Activated CD8-positive, alpha-beta memory T cell treated with anti-CD3 and anti-CD28 coated beads for 4 hours (primary cell): ENCODE results near the gene DOCK8.

Experiments
- DNase-seq, 2 donors: peaks; one replicate each; pipeline ENCODE4 v3.0.0-alpha.2; 2020; ENCODE audit warnings: low read depth in 2 of 2

DOCK8 gene

DNA sequence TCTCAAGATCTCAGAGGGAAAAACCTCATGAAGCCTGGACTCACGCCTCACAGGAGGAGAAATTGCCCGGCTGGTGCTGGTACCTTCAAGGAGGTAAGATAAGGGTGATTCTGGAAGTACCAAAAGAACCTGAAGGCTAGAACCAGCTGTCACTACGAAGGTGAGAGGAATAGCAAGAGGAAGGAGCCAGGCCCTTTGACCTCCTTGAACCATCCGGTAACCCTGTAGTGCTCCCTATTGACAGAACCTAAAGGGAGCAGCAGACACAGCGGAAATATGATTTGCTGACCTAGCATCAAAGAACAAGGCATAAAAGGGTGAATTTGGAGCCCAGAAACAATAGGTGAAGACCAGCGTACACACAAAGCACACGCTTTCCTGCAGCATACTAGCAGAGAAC lies 92.2 kb downstream of the DOCK8 start:
- DNase-seq = peak; percentile 15 to 21

DNA sequence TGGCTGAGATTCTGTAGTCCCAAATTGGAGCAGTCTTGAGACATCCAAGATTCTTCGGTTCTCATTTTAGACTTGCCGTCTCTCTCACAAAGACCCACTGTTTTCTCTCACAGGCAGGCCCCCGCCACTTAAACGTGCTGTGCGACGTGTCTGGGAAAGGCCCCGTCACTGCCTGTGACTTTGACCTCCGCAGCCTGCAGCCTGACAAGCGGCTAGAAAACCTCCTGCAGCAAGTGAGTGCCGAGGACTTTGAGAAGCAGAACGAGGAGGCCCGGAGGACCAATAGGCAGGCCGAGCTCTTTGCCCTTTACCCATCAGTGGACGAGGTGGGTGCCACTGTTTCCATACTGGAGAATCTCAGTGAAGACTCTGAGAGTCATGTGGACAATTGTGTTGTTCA lies 97.2 kb downstream of the DOCK8 start:
- DNase-seq = no peak

DNA sequence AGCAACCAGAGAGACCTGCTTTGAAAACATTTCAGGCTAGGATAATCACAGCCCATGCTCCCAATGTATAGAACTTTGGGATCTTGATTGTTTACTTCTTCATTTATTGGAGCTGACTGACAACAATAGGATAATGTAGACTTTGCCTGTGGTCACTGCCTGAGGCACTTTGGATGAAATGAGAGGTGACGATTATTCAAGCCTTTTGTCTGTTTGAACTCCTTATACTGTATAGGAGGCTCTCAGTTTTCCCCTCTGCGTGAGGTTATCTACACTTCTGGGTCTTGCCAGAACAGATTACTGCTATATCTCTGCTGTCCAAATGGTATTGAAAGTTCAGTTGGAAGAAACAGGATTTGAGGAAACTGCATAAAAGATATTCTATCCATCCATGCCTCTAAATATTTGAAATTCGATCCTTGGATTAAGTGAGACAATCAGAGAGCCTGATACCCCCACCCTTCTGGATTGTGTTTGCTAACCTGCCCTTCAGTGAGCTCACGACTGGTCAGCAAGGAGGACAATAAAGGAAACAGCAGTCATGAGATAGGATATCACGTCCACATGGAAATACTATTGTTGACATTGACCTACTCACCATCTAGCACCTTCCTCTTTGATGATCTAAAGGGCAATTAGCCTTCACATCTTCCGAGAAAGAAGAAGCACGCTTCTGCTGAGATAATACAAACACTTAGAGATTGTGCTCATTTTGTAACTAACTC lies 98.1 kb downstream of the DOCK8 start:
- no peak for DNase-seq

DNA sequence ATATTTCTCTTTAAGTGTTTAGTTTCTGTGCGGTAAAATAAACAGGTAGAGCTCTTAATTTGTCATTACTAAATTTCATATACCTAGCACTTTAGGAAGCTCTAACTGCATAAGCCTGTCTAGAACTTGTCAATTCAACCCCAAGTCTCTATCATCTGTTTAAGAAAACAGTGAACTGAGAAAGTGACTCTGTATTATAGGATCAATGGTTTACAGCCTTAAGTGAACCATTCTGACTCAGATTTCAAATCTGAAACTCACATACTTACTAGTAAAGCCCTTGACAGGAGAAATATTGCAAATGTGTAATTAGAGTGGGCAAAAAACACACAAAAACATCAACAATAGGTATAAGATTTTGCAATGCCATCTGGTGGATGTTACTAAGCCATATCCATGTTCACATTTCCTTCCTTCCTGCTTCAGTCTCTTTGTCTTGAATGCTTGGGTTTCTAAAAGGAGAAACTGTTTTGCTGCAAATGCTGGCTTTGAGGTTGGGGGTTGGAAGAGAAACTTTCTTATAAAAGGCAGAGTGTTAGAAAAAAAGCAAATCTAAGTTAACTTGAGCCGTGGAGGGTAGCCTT lies 101.8 kb downstream of the DOCK8 start:
- DNase-seq = no peak

DNA sequence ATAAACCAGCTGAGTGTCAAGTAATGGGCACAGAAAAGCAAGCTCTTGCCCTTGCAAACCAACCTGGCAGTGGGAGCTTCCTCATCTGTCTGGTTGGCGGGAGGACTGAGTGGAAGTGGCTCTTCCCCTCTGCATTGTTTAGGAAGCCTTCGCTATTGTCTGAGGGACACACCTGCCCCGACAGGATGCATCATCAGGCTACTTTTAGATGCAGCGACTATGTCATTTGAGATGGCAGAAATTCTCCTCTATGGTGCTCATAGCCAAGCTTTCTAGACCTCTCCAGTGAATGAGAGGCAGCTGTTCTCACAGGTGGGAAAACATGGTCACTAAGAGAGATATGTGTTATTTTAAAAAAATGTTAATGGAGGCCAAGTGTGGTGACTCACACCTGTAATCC lies 104.0 kb downstream of the DOCK8 start:
- DNase-seq = no peak

DNA sequence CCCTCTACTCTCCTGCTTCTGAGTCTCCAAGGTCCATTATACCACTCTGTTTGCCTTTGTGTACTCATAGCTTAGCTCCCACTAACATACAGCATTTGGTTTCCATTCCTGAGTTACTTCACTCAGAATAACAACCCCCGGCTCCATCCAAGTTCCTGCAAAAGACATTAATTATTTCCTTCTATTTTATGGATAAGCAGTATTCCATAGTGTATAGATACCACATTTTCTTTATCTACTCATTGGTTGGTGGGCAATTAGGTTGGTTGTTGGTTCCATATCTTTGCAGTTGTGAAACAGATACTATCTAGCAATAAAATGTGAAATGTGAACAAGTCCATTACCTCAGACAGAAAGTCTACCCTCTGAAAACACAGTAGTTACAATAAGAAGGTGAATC lies 110.3 kb downstream of the DOCK8 start:
- no peak for DNase-seq

DNA sequence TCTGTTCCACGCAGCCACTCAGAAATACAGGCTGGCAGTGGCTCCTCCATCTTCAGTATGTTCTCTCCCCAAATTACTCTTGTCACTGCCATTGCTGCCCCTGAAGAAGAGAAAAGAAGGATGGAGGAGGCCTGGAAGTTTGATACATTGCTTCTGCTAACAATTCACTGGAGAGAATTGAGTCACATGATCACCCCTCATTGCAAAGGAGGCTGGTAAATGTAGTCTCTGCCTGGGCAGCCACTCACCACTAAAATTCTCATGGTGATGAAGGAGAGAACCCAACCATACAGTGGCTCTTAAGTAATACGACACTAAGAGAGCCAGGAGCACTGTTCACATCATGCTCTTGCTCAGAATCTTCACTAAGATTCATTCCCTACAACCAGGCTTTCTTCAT lies 112.0 kb downstream of the DOCK8 start:
- no peak for DNase-seq

DNA sequence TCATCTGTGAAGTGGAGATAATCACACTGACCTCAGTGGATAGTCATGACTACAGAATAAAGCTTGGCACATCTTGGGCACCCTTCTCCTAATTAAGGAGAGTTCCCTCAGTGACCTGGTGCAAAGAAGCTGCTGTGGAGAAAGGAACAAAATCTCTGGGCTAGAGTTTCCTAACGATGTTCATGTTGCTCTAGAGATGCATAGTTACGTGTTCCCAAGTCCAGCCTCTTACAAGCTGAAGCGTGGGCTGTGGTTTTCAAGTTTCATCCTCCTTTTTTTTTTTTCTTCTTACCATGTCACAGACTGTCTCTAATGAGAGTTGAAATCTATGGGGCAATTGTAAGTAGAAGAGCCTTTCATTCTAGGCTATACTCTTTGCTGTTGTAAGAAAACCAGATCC lies 113.8 kb downstream of the DOCK8 start:
- no peak for DNase-seq

DNA sequence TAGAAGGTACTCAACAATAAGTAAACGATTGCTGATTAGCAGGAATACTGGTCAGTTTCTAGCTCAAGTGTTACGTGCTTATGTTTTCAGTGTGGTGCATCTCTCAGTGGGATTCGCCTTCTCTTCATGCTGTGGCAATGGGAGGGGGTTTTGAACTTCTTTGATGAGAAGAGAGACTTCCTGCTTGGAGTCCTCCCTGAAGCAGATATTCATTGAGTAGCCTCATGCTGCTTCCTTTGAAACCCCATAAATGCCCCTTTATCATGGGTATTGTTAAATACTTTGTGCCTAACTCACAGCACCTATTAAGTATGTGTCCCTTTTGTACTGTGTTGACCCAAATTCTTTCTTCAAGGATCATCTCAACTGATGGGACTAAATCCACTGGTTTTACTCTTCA lies 116.5 kb downstream of the DOCK8 start:
- no peak for DNase-seq

DNA sequence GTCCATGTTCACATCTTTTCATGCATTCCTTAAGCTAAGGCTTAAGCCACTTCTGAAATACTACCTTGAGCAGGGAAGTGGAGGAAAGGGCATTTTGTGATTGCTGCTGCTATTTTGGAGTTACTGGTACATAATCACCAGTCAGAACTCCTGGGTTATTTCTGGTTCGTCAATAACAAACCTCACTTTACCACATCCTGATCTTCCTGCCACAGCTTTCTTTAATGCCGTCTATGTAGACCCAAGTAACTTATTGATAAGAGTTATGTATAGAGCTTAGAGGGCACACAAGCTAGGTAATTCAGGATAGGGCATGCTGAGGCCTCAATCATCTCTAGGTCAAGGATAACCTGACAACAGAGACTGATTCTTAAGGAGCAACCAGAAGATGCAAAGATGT lies 120.7 kb downstream of the DOCK8 start:
- no peak for DNase-seq

DNA sequence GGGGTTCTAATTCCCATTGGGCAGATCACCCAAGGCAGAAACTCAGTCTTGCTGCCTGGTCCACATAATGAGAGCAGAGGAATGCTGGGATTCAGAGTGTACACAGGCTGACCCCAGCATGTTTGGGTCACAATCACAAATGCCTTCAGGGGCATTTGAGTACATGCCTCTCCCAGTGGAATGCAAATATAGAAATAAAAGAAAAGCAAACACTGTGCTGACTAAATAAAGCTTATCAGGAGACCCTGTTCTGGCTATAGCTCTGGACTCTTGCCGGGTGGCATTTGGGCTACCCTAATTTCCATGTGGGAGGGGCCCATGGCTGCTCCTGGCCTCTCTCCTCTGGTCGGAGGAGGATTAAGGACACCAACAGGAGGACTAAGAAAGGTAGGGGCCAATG lies 121.4 kb downstream of the DOCK8 start:
- no peak for DNase-seq

DNA sequence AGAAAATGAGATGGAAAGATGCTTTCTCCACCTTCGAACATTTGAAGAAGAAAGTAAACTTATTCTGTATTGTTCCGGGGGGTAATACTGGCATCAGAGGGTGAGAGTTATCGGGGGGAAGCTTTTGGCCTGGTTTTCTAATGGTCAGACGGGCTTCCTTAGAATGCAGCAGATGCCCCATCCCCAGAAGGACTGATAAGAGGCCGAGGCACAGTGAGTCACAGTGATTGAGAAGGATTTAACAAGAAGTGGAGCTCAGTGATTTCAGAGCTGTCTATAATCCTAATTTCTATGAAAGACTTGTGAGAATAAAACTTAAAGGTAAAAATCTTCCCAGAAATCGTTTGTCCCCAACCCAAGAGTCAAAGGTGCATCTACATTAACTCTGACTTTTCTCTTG lies 123.9 kb downstream of the DOCK8 start:
- no peak for DNase-seq

DNA sequence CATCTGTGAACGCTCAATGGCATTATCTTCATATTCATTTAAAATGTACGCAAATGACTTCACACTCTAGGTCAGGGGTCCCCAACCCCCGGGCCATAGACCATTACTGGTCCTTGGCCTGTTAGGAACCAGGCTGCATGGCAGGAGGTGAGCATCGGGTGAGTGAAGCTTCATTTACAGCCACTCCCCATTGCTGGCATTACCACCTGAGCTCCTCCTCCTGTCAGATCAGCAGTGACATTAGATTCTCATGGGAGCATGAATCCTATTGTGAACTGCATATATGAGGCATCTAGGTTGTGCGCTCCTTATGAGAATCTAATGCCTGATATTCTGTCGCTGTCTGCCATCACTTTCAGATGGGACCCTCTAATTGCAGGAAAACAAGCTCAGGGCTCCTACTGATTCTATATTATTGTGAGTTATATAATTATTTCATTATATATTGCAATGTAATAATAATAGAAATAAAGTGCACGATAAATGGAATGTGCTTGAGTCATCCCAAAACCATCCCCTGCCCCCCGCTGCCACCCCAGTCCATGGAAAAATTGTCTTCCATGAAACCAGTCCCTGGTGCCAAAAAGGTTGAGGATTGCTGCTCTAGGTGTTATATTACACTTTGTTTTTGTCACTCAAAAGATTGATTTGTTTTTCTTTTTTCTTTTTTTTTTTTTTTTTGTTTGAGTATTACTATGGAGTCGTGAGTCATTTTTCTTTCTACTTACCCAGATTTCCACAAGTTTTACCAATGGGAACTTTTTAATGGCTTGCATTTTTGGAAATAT lies 127.2 kb downstream of the DOCK8 start:
- no peak for DNase-seq

DNA sequence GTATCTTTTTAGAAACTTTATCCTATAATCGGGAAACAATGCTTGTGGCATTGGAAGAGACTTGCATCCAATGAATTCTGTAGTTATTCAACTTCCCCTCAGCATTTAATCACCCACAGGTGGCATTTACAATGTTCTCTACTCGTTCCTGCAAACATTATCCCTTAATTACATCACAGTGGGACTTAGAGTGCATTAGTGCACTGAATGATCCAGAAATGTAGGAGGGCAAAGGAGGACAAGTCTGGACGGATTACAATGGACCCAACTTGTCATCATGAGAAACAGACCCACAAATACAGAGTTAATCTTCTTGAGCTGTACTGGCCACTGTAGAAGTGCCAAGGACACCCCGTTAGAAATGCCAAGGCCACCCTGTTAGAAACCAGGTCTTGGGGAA lies 129.1 kb downstream of the DOCK8 start:
- DNase-seq = no peak

DNA sequence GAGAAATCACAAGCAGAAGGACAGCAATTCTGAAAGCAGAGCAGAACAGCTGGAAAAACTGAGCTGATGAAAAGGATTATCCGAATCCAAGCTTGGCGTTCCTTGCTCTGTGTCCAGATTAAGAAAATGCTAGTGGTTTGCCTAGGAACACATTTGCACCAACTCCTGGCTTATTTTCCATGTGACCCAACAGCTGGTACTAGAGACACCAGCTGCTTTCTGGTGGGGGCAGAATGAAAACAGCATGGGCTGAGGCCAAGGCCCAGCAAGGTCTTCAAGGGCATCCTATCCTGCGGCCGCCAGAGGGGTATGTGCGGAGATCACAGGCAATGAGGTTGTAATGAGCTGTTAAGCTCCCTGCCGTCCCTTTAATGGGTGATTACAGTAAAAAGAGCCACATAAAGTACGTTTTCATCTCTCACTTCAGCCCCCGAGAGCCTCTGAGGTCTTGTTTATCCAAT lies 131.5 kb downstream of the DOCK8 start:
- no peak for DNase-seq

DNA sequence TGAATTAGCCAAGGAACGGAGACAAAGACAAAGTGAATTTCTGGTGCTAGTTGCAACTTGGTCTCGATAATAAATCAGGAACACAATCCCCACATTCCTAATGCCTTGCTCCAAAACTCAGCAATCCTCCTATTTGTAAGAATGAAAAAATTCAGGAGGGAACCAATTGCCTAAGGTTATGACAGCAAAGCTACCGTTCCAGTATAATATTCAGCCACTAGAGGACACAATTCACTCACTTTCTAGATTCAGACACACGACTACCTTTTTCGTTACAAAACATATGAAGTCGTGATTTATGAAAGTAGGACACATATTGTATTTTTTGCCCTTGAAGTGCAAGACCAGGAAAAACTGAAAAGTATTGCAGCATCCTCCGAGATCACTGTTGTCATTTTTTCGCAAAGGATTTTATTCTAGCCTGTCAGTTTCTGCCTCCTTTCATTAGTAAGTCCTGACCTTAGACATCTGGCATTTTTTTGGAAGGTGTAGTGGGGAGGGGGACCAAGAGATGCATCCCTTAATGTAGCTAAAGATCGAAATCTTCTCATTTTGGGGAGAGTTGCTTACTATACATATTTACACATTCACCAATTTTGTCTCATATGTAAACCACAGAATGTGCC lies 133.1 kb downstream of the DOCK8 start:
- no peak for DNase-seq

DNA sequence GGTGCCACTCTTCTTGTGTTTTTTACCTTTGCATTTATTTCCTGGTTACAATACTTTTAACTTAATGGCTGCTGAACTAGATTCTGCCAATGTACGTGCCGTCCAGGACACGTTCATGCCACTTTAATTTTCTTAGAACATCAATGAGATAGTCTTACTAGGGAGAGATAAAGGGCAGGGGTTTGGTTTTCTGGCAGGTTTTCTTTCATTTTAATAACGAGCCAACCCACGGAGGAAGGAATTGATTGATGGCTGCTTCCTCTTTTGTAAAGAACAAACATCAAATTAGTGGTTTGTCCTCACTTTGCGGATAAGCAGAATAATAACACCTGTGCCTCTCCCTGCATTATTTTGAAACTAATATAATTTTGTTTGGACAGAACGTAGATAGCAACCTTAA lies 135.7 kb downstream of the DOCK8 start:
- DNase-seq = no peak

DNA sequence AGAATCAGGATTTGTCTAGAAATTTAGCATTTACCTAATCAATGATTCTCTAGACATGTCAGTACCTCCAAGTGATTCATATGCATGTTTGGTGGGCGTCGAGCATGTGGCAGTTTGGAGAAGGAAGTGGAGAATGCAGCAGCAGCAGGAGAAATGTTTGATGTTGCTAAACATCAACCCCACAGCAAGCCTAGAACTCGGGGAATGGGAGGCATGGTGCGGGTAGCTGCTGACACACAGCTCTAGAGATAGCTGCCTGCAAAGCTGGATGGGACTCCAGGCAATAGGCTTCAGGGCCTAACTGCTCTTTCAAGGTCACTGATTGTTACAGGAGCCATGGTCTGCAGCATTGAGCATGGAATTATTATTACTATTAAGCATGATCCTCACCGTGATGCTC lies 137.3 kb downstream of the DOCK8 start:
- no peak for DNase-seq

DNA sequence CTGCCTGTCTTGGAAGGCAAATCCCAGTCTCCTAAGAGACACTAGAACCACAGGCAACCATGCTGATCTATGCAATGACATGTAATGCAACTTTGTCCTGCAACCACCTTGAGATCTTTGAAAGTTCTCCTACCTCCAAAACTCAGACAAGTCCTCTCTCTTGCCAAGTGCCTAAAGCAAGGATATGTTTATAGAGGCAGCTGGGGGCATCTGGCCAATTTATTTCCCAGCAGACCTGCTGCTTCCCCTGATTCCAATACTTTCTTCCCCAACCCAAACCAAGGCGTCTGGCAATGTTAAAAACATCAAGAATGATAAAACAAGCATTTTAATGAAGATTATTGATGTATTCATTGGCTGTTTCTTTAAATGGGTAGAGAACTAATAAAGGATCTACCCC lies 138.4 kb downstream of the DOCK8 start:
- DNase-seq = no peak

DNA sequence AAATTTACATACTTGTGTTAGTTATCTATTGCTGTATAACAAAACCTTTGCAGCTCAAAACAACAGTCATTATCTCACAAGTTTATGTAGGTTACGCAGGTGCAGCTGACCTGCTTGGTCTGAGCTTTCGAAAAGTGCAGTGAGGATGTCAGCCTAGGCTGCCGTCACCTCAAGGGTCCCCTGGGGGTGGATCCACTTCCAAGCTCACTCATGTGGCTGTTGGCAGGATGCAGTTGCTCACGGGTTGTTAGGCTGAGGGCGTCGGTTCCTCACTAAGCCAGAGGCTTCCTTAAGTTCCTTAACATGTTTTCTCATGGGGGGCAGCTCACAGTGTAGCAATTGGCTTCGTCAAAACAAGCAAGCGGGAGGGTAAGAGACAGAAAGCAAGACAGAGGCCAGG lies 139.8 kb downstream of the DOCK8 start:
- DNase-seq = no peak

DNA sequence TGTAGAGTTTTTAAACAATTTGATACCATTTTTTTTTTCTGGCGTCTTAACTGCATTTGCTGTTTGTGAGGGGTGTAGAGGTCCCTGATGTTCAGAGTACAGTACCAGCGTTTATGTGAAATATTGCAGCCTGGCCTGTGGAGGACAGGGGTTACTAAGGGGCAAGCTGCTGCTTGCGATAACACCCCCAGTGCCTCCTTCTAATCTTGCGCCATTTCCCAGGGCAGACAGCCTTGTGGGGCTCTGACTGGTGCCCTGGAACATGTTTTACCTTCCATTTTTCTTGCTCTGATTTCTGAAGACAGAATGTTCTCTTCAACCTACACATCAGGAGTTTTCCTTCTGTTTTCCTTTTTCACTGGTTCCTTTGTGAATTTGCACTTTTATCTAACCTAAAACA lies 142.9 kb downstream of the DOCK8 start:
- DNase-seq = no peak

DNA sequence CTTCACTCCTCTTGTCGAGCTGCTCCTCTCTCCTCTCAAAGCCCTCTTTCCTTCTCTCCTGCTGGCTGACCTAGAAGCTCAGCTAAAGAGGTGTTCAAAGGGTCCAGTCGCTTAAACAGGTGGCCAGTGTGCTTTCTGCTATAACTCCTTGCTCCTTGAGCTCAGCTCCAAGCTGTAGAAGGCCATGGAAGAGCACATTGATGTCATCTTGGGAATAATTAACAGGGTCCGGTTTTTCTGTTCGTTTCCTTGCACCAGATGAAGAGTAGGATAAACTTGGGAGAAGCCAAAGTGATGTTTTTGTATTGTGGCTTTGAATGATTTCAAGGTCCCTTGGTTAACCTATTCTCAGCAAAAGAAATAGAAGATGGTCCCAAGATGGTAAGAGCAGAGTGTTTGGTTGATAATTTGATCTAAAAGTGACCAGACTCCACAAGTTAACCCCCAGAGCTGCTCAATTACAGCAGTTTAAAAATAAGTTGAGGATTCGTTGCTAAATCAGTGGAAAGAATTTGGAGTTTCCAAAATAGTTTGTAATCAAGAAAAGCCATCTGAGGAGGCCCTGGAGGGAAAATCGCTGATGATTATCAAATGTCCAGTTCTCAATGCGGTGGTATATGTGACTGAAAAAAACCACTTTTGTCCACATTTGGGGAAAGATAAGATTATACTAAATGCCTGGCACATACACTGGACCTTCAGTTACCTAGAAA lies 148.1 kb downstream of the DOCK8 start:
- no peak for DNase-seq
